ENCODE results near the gene ACP2. TPM values are rescaled to one million over a fixed set of nuclear protein-coding genes. Genes with fewer than 3 reads are reported as not detected.

Gene ACP2
- total RNA-seq, 2 donors from 2014 or later = 11.1 to 14.8 TPM

DNA sequence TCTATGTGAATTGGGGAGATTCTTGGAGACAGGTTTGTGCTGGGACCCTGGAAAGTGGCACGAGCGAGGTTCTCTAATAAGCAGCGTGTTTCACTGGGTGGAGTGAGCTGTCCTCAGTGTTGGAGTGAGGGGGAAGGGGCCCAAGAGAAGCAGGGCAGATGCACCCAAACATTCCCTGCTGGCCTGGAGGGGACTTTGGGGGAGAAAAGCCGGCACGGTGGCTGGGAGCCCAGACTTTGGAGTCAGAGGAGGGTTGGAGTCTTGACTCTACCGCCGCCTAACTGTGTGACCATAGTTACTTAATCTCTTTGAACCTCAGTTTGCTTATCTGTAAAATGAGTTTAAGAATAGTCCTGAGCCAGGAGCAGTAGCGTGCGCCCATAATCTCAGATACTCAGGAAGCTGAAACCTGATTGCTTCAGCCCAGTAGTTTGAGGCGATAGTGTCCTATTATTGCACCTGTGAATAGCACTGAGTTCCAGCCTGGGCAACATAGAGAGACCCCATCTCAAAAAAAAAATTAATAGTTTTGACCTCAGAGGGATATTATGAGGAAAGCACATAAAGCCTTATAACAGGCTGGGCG is 9.8 kb upstream of the ACP2 start:
- Mint-ChIP-seq H3K9me3 (no peaks in the 10 kb centered on the region), H3K27me3 (no peaks in the 10 kb centered on the region), H3K36me3 (ENCODE audit: low read depth) (no peaks in the 10 kb centered on the region), H3K4me3 (no peak overlapping the region), H3K4me1 (peaks cover 9% of the 10 kb centered on the region), H3K27ac (no peak overlapping the region)
- ATAC-seq (replicated peaks) = no peak

- Mint-ChIP-seq H3K4me1 (peaks cover 9% of the 10 kb centered on the region), H3K27me3 (no peaks in the 10 kb centered on the region), H3K27ac (no peak within 1 kb of the TSS), H3K4me3 (no peak within 1 kb of the TSS), H3K36me3 (ENCODE audit: low read depth) (no peaks in the 10 kb centered on the region), H3K9me3 (no peaks in the 10 kb centered on the region)
- no peak for ATAC-seq (replicated peaks)
Observed at GRCh38 chr11:47257517-47258316, 9.1 kb upstream of the ACP2 start, which contains the start of gene NR1H3. NR1H3 (plus strand) TSS chr11:47257996; CDS start chr11:47259217, 1,221 bp downstream.

DNA sequence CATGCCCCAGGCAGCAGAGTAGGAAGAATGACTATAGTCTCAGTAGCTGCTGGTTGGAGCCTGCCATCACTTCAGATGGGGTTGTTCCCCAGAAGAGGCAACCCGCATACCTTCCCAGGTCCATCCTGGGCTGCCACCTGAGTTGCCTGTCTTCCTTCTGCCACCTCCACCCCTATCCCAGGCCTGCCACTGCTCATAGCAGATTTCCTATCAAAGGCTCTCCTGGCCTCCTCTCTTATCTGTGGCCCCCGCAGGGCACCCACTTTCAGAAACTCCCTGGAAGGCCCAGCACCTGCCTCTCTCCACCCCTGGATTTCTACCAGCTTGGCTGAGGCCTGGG is 8.5 kb upstream of the ACP2 start:
- peaks cover 9% of the 10 kb centered on the region for H3K4me1 Mint-ChIP-seq

GRCh38 chr11:47256374-47256773 is 7.8 kb upstream of the ACP2 start:
- no peak overlapping the region for H3K4me3 Mint-ChIP-seq
- H3K27me3 Mint-ChIP-seq = no peaks in the 10 kb centered on the region
- no peak for ATAC-seq (replicated peaks)
- peaks cover 9% of the 10 kb centered on the region for H3K4me1 Mint-ChIP-seq
- no peaks in the 10 kb centered on the region for H3K9me3 Mint-ChIP-seq
- no peak overlapping the region for H3K27ac Mint-ChIP-seq
- no peaks in the 10 kb centered on the region for H3K36me3 Mint-ChIP-seq (ENCODE audit: low read depth)

More for the DNA sequence above, 8.5 kb upstream of the ACP2 start:
- no peak for ATAC-seq (replicated peaks)
- Mint-ChIP-seq H3K27ac (no peak overlapping the region), H3K9me3 (no peaks in the 10 kb centered on the region), H3K27me3 (no peaks in the 10 kb centered on the region), H3K36me3 (ENCODE audit: low read depth) (no peaks in the 10 kb centered on the region), H3K4me3 (no peak overlapping the region)

GRCh38 chr11:47254386-47254785 is 5.8 kb upstream of the ACP2 start:
- Mint-ChIP-seq H3K4me1 (peaks cover 8% of the 10 kb centered on the region), H3K27me3 (no peaks in the 10 kb centered on the region), H3K27ac (peak overlapping the region; percentile 87), H3K36me3 (ENCODE audit: low read depth) (peaks cover under 1% of the 10 kb centered on the region), H3K9me3 (no peaks in the 10 kb centered on the region), H3K4me3 (no peak overlapping the region)
- ATAC-seq (replicated peaks) = no peak

- H3K27ac Mint-ChIP-seq = peak overlapping the region; percentile 87
- H3K4me3 Mint-ChIP-seq = no peak overlapping the region
- no peaks in the 10 kb centered on the region for H3K9me3 Mint-ChIP-seq
- no peak for ATAC-seq (replicated peaks)
- no peaks in the 10 kb centered on the region for H3K27me3 Mint-ChIP-seq
- H3K36me3 Mint-ChIP-seq (ENCODE audit: low read depth) = peaks cover 8% of the 10 kb centered on the region
- peaks cover 5% of the 10 kb centered on the region for H3K4me1 Mint-ChIP-seq
Observed at GRCh38 chr11:47253660-47254059, 5.0 kb upstream of the ACP2 start.

DNA sequence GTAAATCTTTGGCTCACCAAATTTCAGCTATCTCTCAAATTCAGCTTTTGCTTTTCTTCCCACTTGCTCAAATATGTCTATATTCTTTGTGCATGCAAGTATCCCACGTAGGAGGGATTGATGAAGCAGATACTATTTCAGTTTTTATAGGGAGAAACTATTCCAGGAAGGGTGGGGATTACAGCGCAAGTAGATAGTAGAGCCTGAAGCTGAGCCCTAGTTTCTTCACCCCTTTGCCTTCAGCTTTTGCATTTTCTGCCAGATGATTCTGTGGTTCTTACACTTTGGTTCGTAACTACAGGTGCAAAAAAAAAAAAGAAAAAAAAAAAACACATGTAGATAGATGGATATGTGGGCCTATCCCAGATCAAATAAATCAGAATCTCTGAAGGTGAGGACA is 3.1 kb upstream of the ACP2 start:
- H3K36me3 Mint-ChIP-seq (ENCODE audit: low read depth) = peaks cover 11% of the 10 kb centered on the region
- no peak overlapping the region for H3K4me3 Mint-ChIP-seq
- ATAC-seq (replicated peaks) = no peak
- H3K4me1 Mint-ChIP-seq = peaks cover 5% of the 10 kb centered on the region
- no peak overlapping the region for H3K27ac Mint-ChIP-seq
- H3K9me3 Mint-ChIP-seq = no peaks in the 10 kb centered on the region
- H3K27me3 Mint-ChIP-seq = no peaks in the 10 kb centered on the region

- peak overlapping the region; percentile 98 for H3K4me3 Mint-ChIP-seq
- H3K4me1 Mint-ChIP-seq = no peaks in the 10 kb centered on the region
- H3K36me3 Mint-ChIP-seq (ENCODE audit: low read depth) = peaks cover 29% of the 10 kb centered on the region
- H3K27ac Mint-ChIP-seq = peak overlapping the region; percentile 98
- H3K9me3 Mint-ChIP-seq = no peaks in the 10 kb centered on the region
- H3K27me3 Mint-ChIP-seq = no peaks in the 10 kb centered on the region
- ATAC-seq (replicated peaks) = no peak
Observed at GRCh38 chr11:47249378-47249715, 733 bp upstream of the ACP2 start.

GRCh38 chr11:47248304-47248663 is 330 bp downstream of the ACP2 start:
- peak; percentile 65 for ATAC-seq (replicated peaks)
- peak overlapping the region; percentile 98 for H3K27ac Mint-ChIP-seq
- no peaks in the 10 kb centered on the region for H3K27me3 Mint-ChIP-seq
- peak overlapping the region; percentile 98 for H3K4me3 Mint-ChIP-seq
- H3K9me3 Mint-ChIP-seq = no peaks in the 10 kb centered on the region
- H3K36me3 Mint-ChIP-seq (ENCODE audit: low read depth) = peaks cover 40% of the 10 kb centered on the region
- no peaks in the 10 kb centered on the region for H3K4me1 Mint-ChIP-seq

DNA sequence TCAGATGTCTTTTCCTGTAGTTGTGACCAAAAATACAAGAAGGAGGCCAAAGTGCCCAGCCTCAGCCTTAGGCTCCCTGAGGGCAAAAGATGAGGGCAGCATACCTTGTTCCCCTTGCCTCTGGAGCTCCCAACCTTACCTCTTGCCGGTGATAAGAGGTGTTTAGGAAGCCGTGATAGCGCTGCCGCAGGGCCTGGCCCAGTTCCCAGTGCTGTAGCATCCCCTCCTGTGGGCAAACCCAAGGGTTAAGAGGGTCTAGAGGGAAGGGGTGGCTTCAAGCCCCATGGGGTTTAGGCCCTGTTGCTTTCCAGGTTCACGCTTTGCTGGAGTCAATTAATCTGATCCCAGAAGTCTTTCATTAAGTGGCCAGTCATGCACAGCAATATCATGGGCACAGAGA is 1.1 kb downstream of the ACP2 start:
- H3K4me1 Mint-ChIP-seq = no peaks in the 10 kb centered on the region
- H3K9me3 Mint-ChIP-seq = no peaks in the 10 kb centered on the region
- peaks cover 48% of the 10 kb centered on the region for H3K36me3 Mint-ChIP-seq (ENCODE audit: low read depth)
- H3K27me3 Mint-ChIP-seq = no peaks in the 10 kb centered on the region
- no peak for ATAC-seq (replicated peaks)
- H3K27ac Mint-ChIP-seq = no peak overlapping the region
- H3K4me3 Mint-ChIP-seq = peak overlapping the region; percentile 98

DNA sequence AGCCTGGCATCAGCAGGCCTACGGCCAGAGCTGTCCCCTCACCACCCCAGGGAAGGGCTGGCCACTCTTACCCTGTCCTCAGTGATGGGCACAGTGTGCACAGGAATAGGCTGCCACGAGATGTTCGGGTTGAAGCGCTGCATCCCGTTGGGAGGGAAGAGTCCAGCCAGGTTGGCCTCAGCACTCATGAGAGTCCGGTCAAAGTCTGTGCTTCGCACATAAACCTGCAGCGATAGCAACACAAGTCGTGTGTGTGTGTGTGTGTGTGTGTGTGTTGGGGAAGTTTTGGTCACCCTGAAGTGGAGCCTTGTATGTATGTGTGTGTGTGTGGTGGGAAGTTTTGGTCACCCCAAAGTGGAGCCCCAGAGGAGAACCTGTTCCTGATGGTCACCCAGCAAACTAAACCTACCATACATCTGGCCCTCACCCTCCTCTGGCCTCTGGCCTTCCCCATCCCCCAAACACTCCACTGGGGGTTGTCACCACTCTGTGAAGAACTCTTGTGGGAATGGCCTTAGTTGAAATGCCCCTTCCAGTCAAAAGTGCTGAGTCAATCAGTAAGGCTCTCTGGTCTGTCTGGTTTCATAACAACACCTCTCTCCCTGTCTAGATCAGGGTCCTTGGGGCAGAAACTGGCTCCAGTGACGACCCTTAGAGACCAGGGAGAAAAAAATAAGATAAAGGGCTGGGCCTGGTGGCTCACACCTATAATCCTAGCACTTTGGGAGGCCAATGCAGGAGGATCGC is 2.8 kb downstream of the ACP2 start:
- H3K36me3 Mint-ChIP-seq (ENCODE audit: low read depth) = peaks cover 65% of the 10 kb centered on the region
- H3K27ac Mint-ChIP-seq = no peak overlapping the region
- H3K4me1 Mint-ChIP-seq = peaks cover 12% of the 10 kb centered on the region

DNA sequence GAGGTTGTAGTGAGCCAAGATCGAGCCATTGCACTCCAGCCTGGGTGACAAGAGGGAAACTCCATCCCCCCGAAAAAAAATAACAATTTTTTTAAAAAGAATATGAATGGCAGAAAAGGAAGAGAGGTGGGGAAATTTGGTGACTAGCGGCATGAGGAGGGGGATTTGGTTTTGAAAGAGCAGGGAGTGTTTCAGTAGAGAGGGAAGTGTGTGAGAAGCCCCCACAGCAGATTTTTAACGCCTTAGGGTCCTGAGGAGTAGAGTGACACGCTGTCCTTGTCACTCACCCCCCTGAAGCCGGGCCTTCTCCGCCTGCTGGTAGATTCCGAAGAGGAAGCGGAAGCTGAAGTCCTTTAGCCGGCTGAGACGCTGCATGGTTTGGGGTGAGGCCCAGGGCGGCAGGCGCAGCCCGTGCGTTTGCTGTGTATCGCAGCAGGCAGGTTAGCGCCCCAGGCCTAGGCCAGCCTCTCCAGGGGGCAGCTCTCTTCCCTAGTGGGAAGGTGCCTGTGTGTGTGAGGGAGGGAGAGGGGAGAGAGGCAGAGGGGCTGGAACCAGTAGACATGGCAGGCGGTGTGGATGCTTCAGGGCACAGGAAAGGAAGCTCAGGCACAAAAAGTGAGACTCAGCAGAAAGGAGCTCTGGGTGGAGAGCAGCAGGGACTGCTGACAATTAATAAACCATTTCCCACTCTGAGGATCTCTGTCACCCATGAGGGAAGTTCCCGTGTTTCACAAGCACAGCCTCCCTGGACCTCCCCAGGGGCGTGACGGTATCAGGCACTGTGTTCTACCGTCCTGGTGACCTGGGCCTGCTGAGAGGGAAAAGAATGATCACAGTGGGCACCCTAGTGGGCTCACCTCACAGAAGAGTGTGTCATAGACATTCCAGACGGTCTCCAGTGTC is 3.9 kb downstream of the ACP2 start:
- no peak overlapping the region for H3K4me3 Mint-ChIP-seq
- H3K36me3 Mint-ChIP-seq (ENCODE audit: low read depth) = peaks cover 76% of the 10 kb centered on the region
- H3K27ac Mint-ChIP-seq = peak overlapping the region; percentile 84
- H3K27me3 Mint-ChIP-seq = no peaks in the 10 kb centered on the region
- no peaks in the 10 kb centered on the region for H3K9me3 Mint-ChIP-seq
- ATAC-seq (replicated peaks) = no peak
- H3K4me1 Mint-ChIP-seq = peaks cover 14% of the 10 kb centered on the region

More for the DNA sequence above, 2.8 kb downstream of the ACP2 start:
- ATAC-seq (replicated peaks) = no peak
- no peaks in the 10 kb centered on the region for H3K9me3 Mint-ChIP-seq
- no peaks in the 10 kb centered on the region for H3K27me3 Mint-ChIP-seq
- H3K4me3 Mint-ChIP-seq = no peak overlapping the region

DNA sequence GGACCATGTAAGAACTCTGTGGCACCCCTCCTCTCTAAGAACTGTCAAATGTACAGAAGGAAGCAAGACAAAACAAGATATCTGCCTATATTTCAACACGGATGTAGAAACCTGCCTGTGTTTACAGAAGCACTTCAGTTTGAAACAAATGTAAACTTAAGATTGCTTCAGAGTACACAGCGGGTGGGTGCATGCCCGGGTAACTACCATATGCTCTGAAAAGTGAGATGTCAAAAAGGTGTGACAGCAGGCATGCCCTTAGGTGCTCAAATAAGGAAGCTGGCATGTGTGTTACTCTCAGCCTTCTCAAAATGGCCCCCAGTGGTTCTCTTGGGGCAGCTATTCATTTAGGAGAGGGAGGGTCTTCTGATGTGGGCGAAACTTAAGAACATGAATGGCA is 5.2 kb downstream of the ACP2 start:
- H3K27ac Mint-ChIP-seq = peak overlapping the region; percentile 84
- H3K36me3 Mint-ChIP-seq (ENCODE audit: low read depth) = peaks cover 78% of the 10 kb centered on the region
- H3K27me3 Mint-ChIP-seq = no peaks in the 10 kb centered on the region

DNA sequence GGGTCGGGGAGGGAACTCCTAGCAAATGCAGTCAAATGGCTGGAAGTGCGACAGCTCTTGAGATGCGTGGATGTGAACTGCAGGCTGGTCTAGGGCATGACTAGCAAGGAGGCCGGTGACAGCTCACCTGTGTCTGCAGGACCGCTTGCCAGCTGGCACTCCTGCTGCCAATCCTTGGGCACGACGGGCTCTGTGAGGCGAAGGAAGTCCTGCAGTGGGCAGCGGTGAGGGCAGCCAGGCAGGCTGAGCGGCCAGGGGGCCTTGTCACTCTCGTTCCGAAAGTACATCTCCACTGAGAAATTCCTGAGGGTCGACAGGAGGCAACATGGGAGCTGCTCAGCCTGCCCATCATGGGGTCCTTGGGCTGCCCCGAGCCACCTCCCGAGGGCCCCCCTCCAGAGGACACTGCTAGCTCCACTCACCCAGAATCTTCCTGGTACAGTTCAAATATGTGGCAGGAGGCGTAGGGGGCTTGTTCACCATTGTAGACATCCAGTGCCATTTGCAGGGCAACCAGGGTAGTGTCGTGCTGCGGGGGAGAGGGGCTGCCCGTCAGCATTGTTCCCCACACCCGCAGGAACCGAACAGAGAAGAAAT is 5.9 kb downstream of the ACP2 start:
- Mint-ChIP-seq H3K4me3 (no peak overlapping the region), H3K36me3 (ENCODE audit: low read depth) (peaks cover 85% of the 10 kb centered on the region), H3K9me3 (no peaks in the 10 kb centered on the region), H3K27ac (peak overlapping the region; percentile 84), H3K4me1 (peaks cover 14% of the 10 kb centered on the region), H3K27me3 (no peaks in the 10 kb centered on the region)
- ATAC-seq (replicated peaks) = no peak

More for the DNA sequence above, 5.2 kb downstream of the ACP2 start:
- ATAC-seq (replicated peaks) = no peak
- Mint-ChIP-seq H3K4me3 (no peak overlapping the region), H3K9me3 (no peaks in the 10 kb centered on the region), H3K4me1 (peaks cover 14% of the 10 kb centered on the region)
